GM19438 (cell line): ENCODE results near the gene SLC12A7.
"Not testable (repeated sequence)": the region's sequence is repeated elsewhere in the genome, so short reads cannot be mapped to it uniquely, and the experiment has no call there.

ENCODE experiments used
- ATAC-seq: cut with Tn5 transposase; IDR thresholded peaks from one replicate; pipeline ENCODE4 v1.9.1; 2021; ENCODE audit warnings: low read depth; ENCODE audit not compliant: unreplicated experiment

The SLC12A7 gene

GRCh38 chr5:1111727-1112289, at the start of gene SLC12A7:
SLC12A7 (minus strand) TSS chr5:1112063; CDS start chr5:1111991, 72 bp downstream.
- peak; percentile 69 for ATAC-seq

- no peak for ATAC-seq
These were observed 49.4 kb upstream of the SLC12A7 start for GRCh38 chr5:1161108-1161832.

DNA sequence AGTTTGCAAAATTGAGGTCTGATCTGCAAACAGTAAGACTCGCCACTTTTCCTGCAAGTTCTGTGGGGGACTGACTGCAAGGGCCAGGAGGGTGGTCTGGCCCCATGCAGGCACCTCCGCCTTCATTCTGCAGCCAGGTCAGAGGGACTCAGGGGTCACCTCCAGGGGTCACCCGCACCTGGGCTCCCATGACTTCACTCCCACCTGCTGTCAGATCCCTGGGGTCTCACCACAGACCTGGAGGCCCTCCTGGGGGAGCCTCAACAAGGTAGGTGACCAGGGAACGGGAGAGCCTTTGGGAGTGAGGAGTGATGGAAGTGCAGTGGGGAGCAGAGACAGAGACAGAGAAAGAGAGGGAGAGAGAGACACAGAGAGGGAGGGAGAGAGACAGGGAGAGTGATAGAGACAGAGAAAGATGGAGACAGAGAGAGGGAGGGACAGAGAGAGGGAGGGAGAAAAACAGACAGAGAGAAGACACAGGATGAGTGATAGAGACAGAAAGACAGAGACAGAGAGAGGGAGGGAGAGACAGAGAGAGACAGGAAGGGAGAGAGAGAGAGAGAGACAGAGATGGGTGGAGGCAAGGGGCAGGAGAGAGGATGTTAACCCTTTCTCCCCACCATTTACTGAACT, 48.0 kb upstream of the SLC12A7 start:
- no peak for ATAC-seq

DNA sequence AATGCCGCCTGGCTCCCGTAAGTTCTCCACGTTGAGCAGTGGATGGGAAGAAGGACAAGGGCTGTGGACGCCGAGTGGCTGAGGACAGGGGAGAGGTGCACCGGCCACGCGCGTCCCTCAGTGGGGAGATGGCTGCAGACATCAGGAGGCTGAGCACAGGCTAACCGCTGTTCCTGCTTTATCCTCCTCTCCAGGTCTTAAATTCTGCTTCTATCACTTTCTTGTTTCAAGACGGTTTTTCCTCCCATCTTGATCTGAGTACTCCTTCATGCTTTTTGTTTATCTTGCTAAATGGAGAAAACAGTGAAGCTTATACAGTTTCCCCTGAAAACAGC, 47.4 kb upstream of the SLC12A7 start:
- ATAC-seq = no peak

GRCh38 chr5:1158647-1159340, 46.9 kb upstream of the SLC12A7 start:
- no peak for ATAC-seq

DNA sequence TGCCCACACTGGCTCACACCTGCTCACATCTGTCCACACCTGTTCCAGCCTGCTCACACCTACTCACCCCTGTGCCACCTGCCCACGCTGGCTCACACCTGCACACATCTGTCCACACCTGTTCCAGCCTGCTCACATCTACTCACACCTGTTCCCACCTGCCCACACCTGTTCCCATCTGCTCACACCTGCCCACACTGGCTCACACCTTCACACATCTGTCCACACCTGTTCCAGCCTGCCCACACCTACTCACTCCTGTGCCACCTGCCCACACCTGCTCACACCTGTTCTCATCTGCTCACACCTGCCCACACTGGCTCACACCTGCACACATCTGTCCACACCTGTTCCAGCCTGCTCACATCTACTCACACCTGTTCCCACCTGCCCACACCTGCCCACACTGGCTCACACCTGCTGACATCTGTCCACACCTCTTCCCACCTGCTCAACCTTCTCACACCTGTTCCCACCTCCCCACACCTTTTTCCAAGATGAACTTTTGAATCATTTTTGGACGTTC, 45.7 kb upstream of the SLC12A7 start:
- ATAC-seq = not testable (repeated sequence)

DNA sequence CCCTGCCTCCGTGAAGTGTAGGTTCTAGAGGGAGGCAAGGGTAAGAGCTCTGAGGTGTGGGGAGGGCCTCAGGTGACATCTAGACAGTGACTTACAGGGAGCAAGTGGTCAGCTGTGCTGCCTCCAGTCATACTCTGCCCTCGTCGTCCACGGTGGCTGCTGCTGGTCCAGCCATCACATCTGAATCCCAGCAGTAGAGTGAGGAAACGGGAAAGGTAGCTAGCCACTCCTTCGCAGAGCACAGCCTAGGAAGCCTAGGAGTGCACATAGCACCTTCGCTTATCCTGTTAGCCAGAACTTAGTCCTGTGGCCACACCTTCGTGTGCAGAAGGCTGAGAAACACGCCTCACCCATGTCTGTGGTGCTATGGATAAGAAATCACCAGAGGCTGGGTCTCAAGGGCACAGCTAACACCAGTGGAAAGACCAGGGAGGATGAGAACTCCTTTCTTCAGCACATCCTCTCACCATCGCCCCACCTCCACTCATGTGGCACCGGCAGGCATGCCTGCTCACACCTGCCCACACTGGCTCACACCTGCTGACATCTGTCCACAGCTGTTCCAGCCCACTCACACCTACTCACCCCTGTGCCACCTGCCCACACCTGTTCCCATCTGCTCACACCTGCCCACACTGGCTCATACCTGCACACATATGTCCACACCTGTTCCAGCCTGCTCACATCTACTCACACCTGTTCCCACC, 45.0 kb upstream of the SLC12A7 start:
- no peak for ATAC-seq

GRCh38 chr5:1156033-1156753, 44.3 kb upstream of the SLC12A7 start:
- no peak for ATAC-seq

GRCh38 chr5:1155191-1156032, 43.5 kb upstream of the SLC12A7 start:
- ATAC-seq = no peak

DNA sequence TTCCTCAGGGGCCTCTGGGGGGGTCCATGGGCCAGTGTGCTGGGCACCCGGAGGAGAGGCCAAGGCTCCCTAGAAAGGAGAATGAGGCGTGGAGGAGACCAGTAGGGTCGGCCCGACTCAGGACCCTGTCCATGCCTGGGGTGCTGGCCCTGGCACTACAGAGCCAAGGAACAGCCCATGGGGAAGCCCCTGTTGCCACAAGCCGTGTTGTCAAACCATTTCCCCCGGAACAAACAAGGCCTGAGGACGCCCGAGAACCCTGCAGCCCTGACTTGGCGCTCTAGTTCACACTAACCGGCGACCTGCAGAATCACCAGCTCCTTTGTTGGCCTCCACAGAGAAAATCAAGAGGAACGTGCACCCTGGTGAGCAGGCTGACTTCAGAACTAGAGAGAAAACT, 41.6 kb upstream of the SLC12A7 start:
- no peak for ATAC-seq

GRCh38 chr5:1152771-1153282, 41.0 kb upstream of the SLC12A7 start:
- ATAC-seq = no peak

GRCh38 chr5:1152156-1152555, 40.3 kb upstream of the SLC12A7 start:
- ATAC-seq = no peak

DNA sequence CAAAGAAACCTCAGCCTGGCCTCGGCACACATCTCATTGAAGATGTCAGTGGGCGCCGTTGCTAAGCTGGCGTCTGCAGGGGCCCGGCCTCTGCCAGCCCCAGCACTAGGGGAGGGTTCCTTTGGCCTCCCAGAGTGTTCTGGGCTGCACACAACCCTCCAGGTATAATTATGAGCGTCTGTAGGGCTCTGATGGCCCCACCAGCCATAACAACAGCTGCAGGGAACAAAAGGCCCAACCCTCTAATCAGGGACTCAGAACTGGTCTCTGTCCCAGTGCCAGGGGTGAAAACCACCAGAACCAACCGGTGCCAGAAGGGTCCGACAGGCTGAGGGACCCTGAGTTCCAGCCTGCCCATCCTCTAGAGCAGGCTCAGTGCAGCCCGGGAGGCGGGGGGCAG, 39.5 kb upstream of the SLC12A7 start:
- no peak for ATAC-seq

- no peak for ATAC-seq
These were observed 39.0 kb upstream of the SLC12A7 start for GRCh38 chr5:1150866-1151265.

DNA sequence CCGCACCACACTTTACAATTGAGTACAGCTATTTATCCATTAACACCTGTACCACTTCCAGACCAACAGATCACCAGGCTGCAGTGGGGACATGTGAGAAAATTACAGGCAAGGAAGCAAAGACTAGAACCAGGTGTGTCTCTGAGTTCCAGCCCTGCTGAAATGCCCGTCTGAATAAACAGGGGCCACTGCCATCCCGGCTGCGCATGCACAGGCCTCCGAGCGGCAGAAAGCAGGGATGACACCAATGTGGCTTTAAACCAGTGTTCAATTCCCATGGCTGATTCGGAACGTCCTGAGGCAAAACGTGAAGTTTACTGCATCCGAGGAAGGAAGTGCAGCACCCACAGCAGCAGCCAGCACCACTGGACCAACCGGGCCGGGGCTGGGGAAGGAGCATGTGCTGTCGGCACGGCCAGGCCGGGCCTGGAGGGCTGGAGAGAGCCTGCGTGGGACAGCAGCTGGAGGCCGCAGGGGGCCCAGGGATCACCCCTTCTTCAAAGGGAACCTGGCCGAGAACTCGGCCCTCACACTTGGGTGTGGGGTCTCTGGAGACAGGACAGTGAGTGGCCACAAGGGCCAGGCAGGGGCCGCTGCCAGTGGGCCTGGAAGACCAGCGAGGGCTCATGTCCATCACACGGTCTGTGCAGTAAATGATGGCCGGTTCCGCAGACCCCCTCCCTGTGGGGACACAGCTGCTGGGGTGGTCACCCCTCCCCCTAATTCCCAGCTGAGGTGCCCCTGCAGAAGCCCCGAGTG, 33.0 kb upstream of the SLC12A7 start:
- no peak for ATAC-seq

GRCh38 chr5:1144089-1144488, 32.2 kb upstream of the SLC12A7 start:
- ATAC-seq = no peak

DNA sequence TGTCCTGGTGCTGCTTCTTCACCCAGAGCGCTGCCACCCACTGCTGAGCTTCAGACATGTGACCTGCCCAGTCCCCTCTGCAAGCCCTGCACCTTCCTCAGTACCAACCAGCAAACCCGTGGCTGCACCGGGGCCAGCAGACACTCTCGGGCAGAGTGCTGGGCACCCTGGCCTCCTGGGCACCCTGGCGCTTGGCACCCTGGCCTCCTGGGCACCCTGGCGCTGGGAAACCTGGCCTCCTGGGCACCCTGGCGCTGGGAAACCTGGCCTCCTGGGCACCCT, 31.7 kb upstream of the SLC12A7 start:
- ATAC-seq = no peak

- ATAC-seq = no peak
These were observed 31.2 kb upstream of the SLC12A7 start for GRCh38 chr5:1142886-1143669.
